Measurements from ENCODE around the gene CTBP1. TPM values are rescaled to one million over a fixed set of nuclear protein-coding genes. Genes with fewer than 3 reads are reported as not detected.
A peak's percentile ranks its signal among the peaks of the same experiment; 100 is the strongest.

Gene CTBP1
- total and polyA plus RNA-seq, 7 donors, result 67.9 to 162 (median 113) TPM

GRCh38 chr4:1211371-1211770 lies 37.6 kb downstream of the CTBP1 start:
- intact Hi-C loops (cut with DNase I), result no loop called here
- Histone ChIP-seq H3K9me3 (no peaks in the 10 kb centered on the region), H3K36me3 (peaks cover 32 to 43% (median 36%) of the 10 kb centered on the region in 4 donors), H3K27ac (peak overlapping the region in 3 of 4 donors; percentile 68 to 79 (median 78)), H3K4me3 (no peak overlapping the region), H3K4me1 (peaks cover 0 to 68% (median 62%) of the 10 kb centered on the region in 4 donors), H3K27me3 (no peaks in the 10 kb centered on the region)
- TF ChIP-seq POLR2AphosphoS5 (IDR thresholded peaks at IDR 0.05), result no peak
- DNase-seq, result peak; percentile 61
- 92 to 93% methylated on average over 13 of the region's 13 CpGs for WGBS, 2 donors

GRCh38 chr4:1210971-1211370 lies 38.0 kb downstream of the CTBP1 start:
- Histone ChIP-seq H3K4me1 (peaks cover 0 to 67% (median 63%) of the 10 kb centered on the region in 4 donors), H3K36me3 (peaks cover 30 to 39% (median 34%) of the 10 kb centered on the region in 4 donors), H3K27ac (peak overlapping the region in 3 of 4 donors; percentile 68 to 79 (median 78)), H3K27me3 (no peaks in the 10 kb centered on the region), H3K9me3 (no peaks in the 10 kb centered on the region), H3K4me3 (no peak overlapping the region)
- DNase-seq, result peak; percentile 72
- 83 to 87% methylated on average over 10 of the region's 10 CpGs for WGBS, 2 donors
- TF ChIP-seq CTCF (IDR thresholded peaks at IDR 0.05) (no peak), POLR2A (IDR thresholded peaks at IDR 0.05) (no peak), EP300 (IDR thresholded peaks at IDR 0.05) (no peak), POLR2AphosphoS5 (IDR thresholded peaks at IDR 0.05) (no peak)
- intact Hi-C loops (cut with DNase I), result no loop called here

GRCh38 chr4:1210241-1210841 lies 38.6 kb downstream of the CTBP1 start:
- no peaks in the 10 kb centered on the region for H3K9me3 ChIP-seq
- peaks cover 24 to 33% (median 28%) of the 10 kb centered on the region in 4 donors for H3K36me3 ChIP-seq
- no peaks in the 10 kb centered on the region for H3K27me3 ChIP-seq
- intact Hi-C loops (cut with DNase I), result no loop called here
- TF ChIP-seq POLR2A (IDR thresholded peaks at IDR 0.05), result no peak
- TF ChIP-seq POLR2AphosphoS5 (IDR thresholded peaks at IDR 0.05), result no peak
- no peak for TF ChIP-seq CTCF (IDR thresholded peaks at IDR 0.05)
- no peak for TF ChIP-seq EP300 (IDR thresholded peaks at IDR 0.05)
- peak; percentile 72 for DNase-seq
- no peak overlapping the region for H3K4me3 ChIP-seq
- 84 to 89% methylated on average over 22 of the region's 22 CpGs for WGBS, 2 donors
- H3K27ac ChIP-seq, result peak overlapping the region; percentile 68 to 79 (median 74)
- peaks cover 0 to 67% (median 61%) of the 10 kb centered on the region in 4 donors for H3K4me1 ChIP-seq

GRCh38 chr4:1209821-1210220 lies 39.1 kb downstream of the CTBP1 start:
- TF ChIP-seq EP300 (IDR thresholded peaks at IDR 0.05), result no peak
- no peak for TF ChIP-seq CTCF (IDR thresholded peaks at IDR 0.05)
- peak in 3 of 4 donors; percentile 48 to 61 (median 52) for TF ChIP-seq POLR2AphosphoS5 (IDR thresholded peaks at IDR 0.05)
- TF ChIP-seq POLR2A (IDR thresholded peaks at IDR 0.05), result peak in 1 of 2 donors; percentile 14
- Histone ChIP-seq H3K4me1 (peaks cover 0 to 67% (median 61%) of the 10 kb centered on the region in 4 donors), H3K27me3 (no peaks in the 10 kb centered on the region), H3K4me3 (no peak overlapping the region), H3K9me3 (no peaks in the 10 kb centered on the region), H3K36me3 (peaks cover 19 to 28% (median 23%) of the 10 kb centered on the region in 4 donors), H3K27ac (peak overlapping the region; percentile 68 to 79 (median 74))
- peak; percentile 94 for DNase-seq
- intact Hi-C loops (cut with DNase I), result no loop called here
- WGBS, 2 donors, result 66 to 72% methylated on average over 11 of the region's 11 CpGs

DNA sequence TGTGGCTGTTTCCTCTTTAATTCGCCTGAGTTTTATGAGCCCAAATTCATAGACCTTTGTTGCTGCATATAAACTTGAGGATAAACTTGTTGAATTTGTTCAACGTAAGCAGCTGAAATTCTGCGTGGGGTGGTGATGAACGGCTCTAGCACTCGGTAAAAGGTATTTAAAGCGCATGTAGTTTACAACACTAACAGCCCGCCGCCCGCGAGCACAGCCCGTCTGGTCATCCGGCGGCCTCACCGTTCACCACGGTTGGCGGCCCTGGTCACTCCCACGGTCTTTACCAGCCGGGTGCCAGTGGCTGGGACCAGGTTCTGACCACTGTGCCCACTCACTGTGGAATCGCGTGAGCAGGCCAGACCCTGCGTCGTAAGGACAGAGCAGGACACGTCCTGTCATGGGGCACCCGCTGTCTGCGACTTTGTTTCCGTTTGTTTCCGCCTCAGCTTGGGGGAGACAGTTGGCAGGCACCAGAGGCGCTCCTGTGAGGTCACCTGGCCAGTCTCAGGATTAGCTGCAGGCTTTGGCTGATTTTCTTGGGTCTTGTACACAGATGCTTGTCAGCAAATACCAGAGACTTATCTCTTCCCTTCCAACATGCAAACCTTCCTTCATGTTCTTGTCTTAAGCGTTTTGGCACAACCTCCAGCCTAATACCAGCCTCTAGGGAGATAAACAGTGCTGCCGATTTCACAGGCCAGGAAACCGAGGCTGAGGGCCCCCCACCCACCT lies 39.8 kb downstream of the CTBP1 start:
- peak overlapping the region; percentile 68 to 79 (median 74) for H3K27ac ChIP-seq
- H3K4me3 ChIP-seq, result no peak overlapping the region

More for the DNA sequence above, 39.8 kb downstream of the CTBP1 start:
- H3K4me1 ChIP-seq, result peaks cover 0 to 67% (median 61%) of the 10 kb centered on the region in 4 donors
- peaks cover 12 to 21% (median 17%) of the 10 kb centered on the region in 4 donors for H3K36me3 ChIP-seq
- H3K27me3 ChIP-seq, result no peaks in the 10 kb centered on the region
- WGBS, 2 donors, result 69 to 79% methylated on average over 31 of the region's 31 CpGs
- TF ChIP-seq POLR2AphosphoS5 (IDR thresholded peaks at IDR 0.05) (peak in 3 of 4 donors; percentile 23 to 38 (median 26)), POLR2A (IDR thresholded peaks at IDR 0.05) (no peak)
- intact Hi-C loops (cut with DNase I), result no loop called here
- DNase-seq, result peak; percentile 73
- no peaks in the 10 kb centered on the region for H3K9me3 ChIP-seq
